ENCODE measurements around the gene KDM5B.

DNA sequence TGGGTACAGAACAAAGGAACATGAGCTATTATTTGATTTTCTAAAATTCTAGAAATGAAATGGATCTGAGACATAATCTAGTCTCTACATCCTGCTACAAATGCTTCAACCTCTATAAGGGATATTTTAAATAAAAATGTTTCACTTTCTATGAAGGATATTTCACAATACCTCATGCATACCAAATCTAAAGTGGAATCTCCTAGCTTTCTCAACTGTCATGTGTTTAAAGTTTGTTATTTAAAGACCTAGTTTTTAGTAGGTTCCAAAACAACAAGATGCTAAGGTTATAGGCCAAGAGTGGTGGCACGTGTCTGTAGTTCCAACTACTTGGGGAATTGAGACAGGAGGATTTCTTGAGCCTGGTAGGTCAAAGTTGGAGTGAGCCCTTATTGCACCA lies 47.6 kb downstream of the KDM5B start:
- TF ChIP-seq, protein P1, sequence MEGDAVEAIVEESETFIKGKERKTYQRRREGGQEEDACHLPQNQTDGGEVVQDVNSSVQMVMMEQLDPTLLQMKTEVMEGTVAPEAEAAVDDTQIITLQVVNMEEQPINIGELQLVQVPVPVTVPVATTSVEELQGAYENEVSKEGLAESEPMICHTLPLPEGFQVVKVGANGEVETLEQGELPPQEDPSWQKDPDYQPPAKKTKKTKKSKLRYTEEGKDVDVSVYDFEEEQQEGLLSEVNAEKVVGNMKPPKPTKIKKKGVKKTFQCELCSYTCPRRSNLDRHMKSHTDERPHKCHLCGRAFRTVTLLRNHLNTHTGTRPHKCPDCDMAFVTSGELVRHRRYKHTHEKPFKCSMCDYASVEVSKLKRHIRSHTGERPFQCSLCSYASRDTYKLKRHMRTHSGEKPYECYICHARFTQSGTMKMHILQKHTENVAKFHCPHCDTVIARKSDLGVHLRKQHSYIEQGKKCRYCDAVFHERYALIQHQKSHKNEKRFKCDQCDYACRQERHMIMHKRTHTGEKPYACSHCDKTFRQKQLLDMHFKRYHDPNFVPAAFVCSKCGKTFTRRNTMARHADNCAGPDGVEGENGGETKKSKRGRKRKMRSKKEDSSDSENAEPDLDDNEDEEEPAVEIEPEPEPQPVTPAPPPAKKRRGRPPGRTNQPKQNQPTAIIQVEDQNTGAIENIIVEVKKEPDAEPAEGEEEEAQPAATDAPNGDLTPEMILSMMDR (IDR thresholded peaks at IDR 0.05): no peak
- no peak for TF ChIP-seq POLR2A (IDR thresholded peaks at IDR 0.05)
